Ascending aorta (tissue), 2 donors: Measurements from ENCODE around the gene NINJ1. TPM values are rescaled to one million over a fixed set of nuclear protein-coding genes. Genes with fewer than 3 reads are reported as not detected.

ENCODE experiments used
- DNase-seq, 2 donors: peaks; one replicate each; pipeline ENCODE4 v3.0.0-alpha.2; 2019; ENCODE audit warnings: low spot score in 2 of 2
- H3K27ac ChIP-seq, 2 donors: fragments of 200-600 bp; sonication (generic); one replicate each; pipeline ENCODE4 v1.5.1; 2016 to 2017; ENCODE audit warnings: mild to moderate bottlenecking in 1 of 2
- H3K27me3 ChIP-seq: fragments of 200-600 bp; sonication (generic); one replicate; pipeline ENCODE4 v1.5.1; 2017
- H3K36me3 ChIP-seq, 2 donors: fragments of 200-600 bp; sonication (generic); one replicate each; pipeline ENCODE4 v1.5.1; 2016
- H3K4me1 ChIP-seq, 2 donors: fragments of 200-600 bp; sonication (generic); one replicate each; pipeline ENCODE4 v1.5.1; 2016 to 2017; ENCODE audit warnings: mild to moderate bottlenecking in 1 of 2
- H3K4me3 ChIP-seq, 2 donors: fragments of 200-600 bp; sonication (generic); one replicate each; pipeline ENCODE4 v1.5.1; 2016 to 2017; ENCODE audit warnings: mild to moderate bottlenecking in 1 of 2
- H3K9me3 ChIP-seq, 2 donors: fragments of 200-600 bp; sonication (generic); one replicate each; pipeline ENCODE4 v1.5.1; 2016
- CTCF ChIP-seq, 3 experiments: fragments of 200-600 bp in 2 of 3; fragments of 450-650 bp in 1 of 3; sonication (generic) in 2 of 3; IDR thresholded peaks; one replicate each; pipeline ENCODE4 v1.5.1; 2016 to 2019; ENCODE audit warnings: antibody characterized with exemption in 3 of 3, mild to moderate bottlenecking in 1 of 3, moderate library complexity in 1 of 3
- intact Hi-C: fragments of 100-400 bp; cut with DNase I; formaldehyde crosslinking; loops from one replicate; pipeline ENCODE4 v1.15.1; 2023
- total RNA-seq: library from RNA; depleted of rRNA; stranded (reverse); fragments of >200 nt; gene quantifications from one replicate; pipeline ENCODE4 v1.1.0, GENCODE V29; 2016

Gene NINJ1
- total RNA-seq, 1 donor from 2014 or later, result 156 TPM

- no peaks in the 10 kb centered on the region for H3K9me3 ChIP-seq
- intact Hi-C loops, result loop anchor here (5.0 to 10.0 kb wide), 4 partner anchors 322 to 455 kb away; partner anchors contain the start of genes BICD2, FAM120A, FAM120AOS and IPPK
- H3K36me3 ChIP-seq, result peaks cover 13 to 16% of the 10 kb centered on the region in 2 donors
- no peaks in the 10 kb centered on the region for H3K27me3 ChIP-seq
- DNase-seq, result no peak
- H3K4me3 ChIP-seq, result no peak overlapping the region
- H3K4me1 ChIP-seq, result peaks cover 46 to 65% of the 10 kb centered on the region in 2 donors
- H3K27ac ChIP-seq, result peak overlapping the region; percentile 98 to 99
- TF ChIP-seq CTCF (IDR thresholded peaks at IDR 0.05), result no peak
Measured at GRCh38 chr9:93129691-93130500, 4.2 kb downstream of the NINJ1 start.

DNA sequence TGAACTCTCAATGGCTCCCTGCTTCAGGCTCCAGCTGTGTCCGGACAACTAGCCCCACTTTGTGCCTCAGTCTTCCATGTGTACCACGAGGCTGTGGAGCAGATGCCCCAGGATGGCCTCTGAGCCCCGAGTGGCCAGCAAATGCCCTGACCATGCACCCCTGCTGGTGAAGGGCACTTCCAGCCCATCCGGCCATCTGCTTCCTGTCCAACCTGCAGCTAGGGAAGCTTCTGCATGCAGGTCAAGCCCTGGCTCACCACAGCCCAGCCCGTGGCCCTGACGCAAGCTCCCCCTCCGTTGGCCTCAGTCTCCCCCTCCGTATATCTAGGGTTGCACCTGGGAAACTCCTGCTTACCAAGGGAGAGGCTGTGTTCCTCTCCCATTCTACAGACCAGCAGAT is 4.8 kb downstream of the NINJ1 start:
- TF ChIP-seq CTCF (IDR thresholded peaks at IDR 0.05), result no peak
- Histone ChIP-seq H3K9me3 (no peaks in the 10 kb centered on the region), H3K36me3 (peaks cover 19 to 22% of the 10 kb centered on the region in 2 donors), H3K27me3 (no peaks in the 10 kb centered on the region), H3K4me3 (no peak overlapping the region), H3K4me1 (peaks cover 43 to 61% of the 10 kb centered on the region in 2 donors), H3K27ac (peak overlapping the region; percentile 78 to 99)
- DNase-seq, result no peak
- intact Hi-C loops, result loop anchor here (10.0 kb wide), 1 partner anchor 454 kb away; the partner anchor contains the start of gene IPPK

DNA sequence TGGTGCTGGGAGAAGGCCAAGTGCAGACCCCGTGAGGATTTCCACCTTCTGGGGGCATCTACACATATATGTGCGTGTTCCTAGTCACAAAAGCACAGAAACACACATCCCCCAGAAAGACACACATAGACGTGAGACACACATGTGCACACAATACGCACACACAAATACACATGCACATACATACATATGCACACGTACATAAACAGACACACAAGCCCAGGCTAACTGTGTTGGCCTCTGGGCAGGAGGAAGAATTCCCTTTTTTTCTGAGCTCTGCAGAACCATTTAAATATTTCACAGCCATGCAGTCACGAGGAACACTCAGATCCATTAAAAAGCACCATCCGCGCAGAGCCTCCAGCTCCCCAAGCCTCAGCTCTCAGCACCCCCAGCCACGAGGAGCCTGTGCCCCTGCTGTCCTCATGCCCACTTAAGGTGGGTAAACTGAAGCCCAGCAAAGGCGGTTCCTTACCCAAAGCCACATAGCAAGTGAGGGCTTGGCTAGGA is 5.3 kb downstream of the NINJ1 start:
- Histone ChIP-seq H3K27ac (peak overlapping the region; percentile 78 to 99), H3K36me3 (peaks cover 24 to 28% of the 10 kb centered on the region in 2 donors), H3K9me3 (no peaks in the 10 kb centered on the region), H3K27me3 (no peaks in the 10 kb centered on the region), H3K4me3 (no peak overlapping the region), H3K4me1 (peaks cover 43 to 61% of the 10 kb centered on the region in 2 donors)
- TF ChIP-seq CTCF (IDR thresholded peaks at IDR 0.05), result no peak
- DNase-seq, result no peak
- intact Hi-C loops, result loop anchor here (10.0 kb wide), 1 partner anchor 454 kb away; the partner anchor contains the start of gene IPPK

GRCh38 chr9:93128011-93128714 is 5.9 kb downstream of the NINJ1 start:
- H3K36me3 ChIP-seq, result peaks cover 30 to 34% of the 10 kb centered on the region in 2 donors
- no peak for TF ChIP-seq CTCF (IDR thresholded peaks at IDR 0.05)
- peak overlapping the region; percentile 78 to 99 for H3K27ac ChIP-seq
- H3K4me1 ChIP-seq, result peaks cover 43 to 61% of the 10 kb centered on the region in 2 donors
- intact Hi-C loops, result loop anchor here (10.0 kb wide), 1 partner anchor 453 kb away; the partner anchor contains the start of gene IPPK
- no peak for DNase-seq
- H3K4me3 ChIP-seq, result no peak overlapping the region
- no peaks in the 10 kb centered on the region for H3K27me3 ChIP-seq
- no peaks in the 10 kb centered on the region for H3K9me3 ChIP-seq

GRCh38 chr9:93127395-93127911 is 6.6 kb downstream of the NINJ1 start:
- peaks cover 43 to 60% of the 10 kb centered on the region in 2 donors for H3K4me1 ChIP-seq
- DNase-seq, result peak in 1 of 2 donors; percentile 66
- no peaks in the 10 kb centered on the region for H3K27me3 ChIP-seq
- TF ChIP-seq CTCF (IDR thresholded peaks at IDR 0.05), result no peak
- H3K9me3 ChIP-seq, result no peaks in the 10 kb centered on the region
- intact Hi-C loops, result loop anchor here (10.0 kb wide), 1 partner anchor 453 kb away; the partner anchor contains the start of gene IPPK
- H3K4me3 ChIP-seq, result peak overlapping the region in 1 of 2 donors; percentile 23
- peaks cover 38 to 39% of the 10 kb centered on the region in 2 donors for H3K36me3 ChIP-seq
- peak overlapping the region; percentile 78 to 99 for H3K27ac ChIP-seq
